PFSK-1 (cell line): ENCODE data around the gene C4orf51.

Source experiments
- FOXP2 ChIP-seq: optimal IDR thresholded peaks from 2 replicates; pipeline ENCODE3; 2011; ENCODE audit warnings: borderline replicate concordance, control low read depth, inconsistent platforms; ENCODE audit not compliant: insufficient read depth; ENCODE audit errors: extremely low read length, extremely low read depth
- POLR2AphosphoS5 ChIP-seq: IDR thresholded peaks from 2 replicates; pipeline ENCODE4 v1.6.1; 2012; ENCODE audit warnings: low read depth, mild to moderate bottlenecking, control low read depth, low read length, moderate library complexity
- TAF1 ChIP-seq: IDR thresholded peaks from 2 replicates; pipeline ENCODE4 v1.6.1; 2012; ENCODE audit warnings: low read length, control low read depth, borderline replicate concordance; ENCODE audit not compliant: insufficient read depth
- TF ChIP-seq, protein P1 (sequence below), 2 experiments: IDR thresholded peaks; 2 replicates each; pipeline versions ENCODE4 v1.6.1 to v1.8.0; 2011 to 2012; ENCODE audit warnings: low read depth in 2 of 2, low read length in 2 of 2, control low read depth in 1 of 2, inconsistent platforms in 1 of 2, mild to moderate bottlenecking in 1 of 2, moderate library complexity in 1 of 2; ENCODE audit not compliant: insufficient read depth in 1 of 2

DNA sequence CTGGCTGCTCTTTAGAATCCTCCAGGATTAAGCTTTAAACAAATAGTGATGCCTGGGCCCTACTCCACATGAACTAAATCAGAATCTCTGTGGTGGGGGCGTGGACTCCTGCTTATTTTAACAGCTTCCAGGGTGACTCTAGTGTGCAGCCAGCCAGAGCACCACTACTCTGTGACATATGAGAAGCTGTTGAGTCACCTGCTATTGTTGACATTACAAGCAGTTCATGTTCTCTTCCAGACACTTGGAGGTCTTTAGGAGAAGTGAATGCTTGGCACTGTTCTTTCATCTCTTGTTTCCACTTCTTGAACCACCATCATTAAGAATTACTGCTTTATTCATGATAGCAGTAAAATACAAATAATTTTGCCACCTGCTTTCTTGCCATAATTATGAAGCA is 426 bp upstream of the C4orf51 start:
- TF ChIP-seq POLR2AphosphoS5 (no peak), TAF1 (no peak; the same call in 1 of the 2 replicates), FOXP2 (no peak)
- TF ChIP-seq, protein P1, sequence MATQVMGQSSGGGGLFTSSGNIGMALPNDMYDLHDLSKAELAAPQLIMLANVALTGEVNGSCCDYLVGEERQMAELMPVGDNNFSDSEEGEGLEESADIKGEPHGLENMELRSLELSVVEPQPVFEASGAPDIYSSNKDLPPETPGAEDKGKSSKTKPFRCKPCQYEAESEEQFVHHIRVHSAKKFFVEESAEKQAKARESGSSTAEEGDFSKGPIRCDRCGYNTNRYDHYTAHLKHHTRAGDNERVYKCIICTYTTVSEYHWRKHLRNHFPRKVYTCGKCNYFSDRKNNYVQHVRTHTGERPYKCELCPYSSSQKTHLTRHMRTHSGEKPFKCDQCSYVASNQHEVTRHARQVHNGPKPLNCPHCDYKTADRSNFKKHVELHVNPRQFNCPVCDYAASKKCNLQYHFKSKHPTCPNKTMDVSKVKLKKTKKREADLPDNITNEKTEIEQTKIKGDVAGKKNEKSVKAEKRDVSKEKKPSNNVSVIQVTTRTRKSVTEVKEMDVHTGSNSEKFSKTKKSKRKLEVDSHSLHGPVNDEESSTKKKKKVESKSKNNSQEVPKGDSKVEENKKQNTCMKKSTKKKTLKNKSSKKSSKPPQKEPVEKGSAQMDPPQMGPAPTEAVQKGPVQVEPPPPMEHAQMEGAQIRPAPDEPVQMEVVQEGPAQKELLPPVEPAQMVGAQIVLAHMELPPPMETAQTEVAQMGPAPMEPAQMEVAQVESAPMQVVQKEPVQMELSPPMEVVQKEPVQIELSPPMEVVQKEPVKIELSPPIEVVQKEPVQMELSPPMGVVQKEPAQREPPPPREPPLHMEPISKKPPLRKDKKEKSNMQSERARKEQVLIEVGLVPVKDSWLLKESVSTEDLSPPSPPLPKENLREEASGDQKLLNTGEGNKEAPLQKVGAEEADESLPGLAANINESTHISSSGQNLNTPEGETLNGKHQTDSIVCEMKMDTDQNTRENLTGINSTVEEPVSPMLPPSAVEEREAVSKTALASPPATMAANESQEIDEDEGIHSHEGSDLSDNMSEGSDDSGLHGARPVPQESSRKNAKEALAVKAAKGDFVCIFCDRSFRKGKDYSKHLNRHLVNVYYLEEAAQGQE (IDR thresholded peaks at IDR 0.05; ENCODE audit: insufficient read depth in 1 of 2, low read depth in 2 of 2, low read length in 2 of 2): no peak
